Sigmoid colon (tissue), 7 donors: ENCODE results near the gene MRPL14. TPM values are rescaled to one million over a fixed set of nuclear protein-coding genes. Genes with fewer than 3 reads are reported as not detected.

ENCODE experiments used
- DNase-seq: peaks from one replicate; pipeline ENCODE4 v3.0.0-alpha.2; 2019
- H3K27ac ChIP-seq, 4 donors: fragments of 200-600 bp; sonication (generic); one replicate each; pipeline ENCODE4 v1.5.1; 2016 to 2019; ENCODE audit warnings: mild to moderate bottlenecking in 1 of 4
- H3K27me3 ChIP-seq, 3 donors: fragments of 200-600 bp; sonication (generic); one replicate each; pipeline ENCODE4 v1.5.1; 2019; ENCODE audit warnings: mild to moderate bottlenecking in 1 of 3
- H3K36me3 ChIP-seq, 4 donors: fragments of 200-600 bp; sonication (generic); one replicate each; pipeline ENCODE4 v1.5.1; 2016 to 2019
- H3K4me1 ChIP-seq, 4 donors: fragments of 200-600 bp; sonication (generic); one replicate each; pipeline ENCODE4 v1.5.1; 2017 to 2019
- H3K4me3 ChIP-seq, 4 donors: fragments of 200-600 bp; sonication (generic); one replicate each; pipeline ENCODE4 v1.5.1; 2017 to 2019; ENCODE audit warnings: mild to moderate bottlenecking in 2 of 4, moderate library complexity in 1 of 4
- H3K9me3 ChIP-seq, 4 donors: fragments of 200-600 bp in 3 of 4; sonication (generic) in 3 of 4; one replicate each; pipeline versions ENCODE4 v1.5.1 to v1.6.1; 2013 to 2019
- CTCF ChIP-seq, 4 experiments: fragments of 450-650 bp in 3 of 4; fragments of 200-600 bp in 1 of 4; IDR thresholded peaks; one replicate each; pipeline ENCODE4 v1.5.1; 2016 to 2019; ENCODE audit warnings: antibody characterized with exemption in 4 of 4, mild to moderate bottlenecking in 3 of 4, moderate library complexity in 2 of 4
- EP300 ChIP-seq, 4 donors: sonication (generic); formaldehyde crosslinking; IDR thresholded peaks; one replicate each; pipeline ENCODE4 v1.6.1; 2017; ENCODE audit warnings: antibody characterized with exemption in 4 of 4
- POLR2A ChIP-seq, 2 donors: fragments of 450-650 bp; IDR thresholded peaks; one replicate each; pipeline ENCODE4 v1.6.1; 2016; ENCODE audit warnings: antibody characterized with exemption in 2 of 2, mild to moderate bottlenecking in 2 of 2, moderate library complexity in 2 of 2
- POLR2AphosphoS5 ChIP-seq, 4 donors: sonication (generic); formaldehyde crosslinking; IDR thresholded peaks; one replicate each; pipeline ENCODE4 v1.6.1; 2017; ENCODE audit warnings: antibody characterized with exemption in 4 of 4
- WGBS, 2 donors: extraction: QIAGEN DNeasy Blood & Tissue Kit; methylation state at CpG; one replicate each; pipeline ENCODE4 v1.1.7; 2013; 5-methylcytosine and 5-hydroxymethylcytosine counted together
- intact Hi-C: fragments of 100-400 bp; cut with DNase I; formaldehyde crosslinking; loops from one replicate; pipeline ENCODE4 v1.15.1; 2023
- polyA plus RNA-seq, 3 donors: library from polyadenylated mRNA; stranded (reverse); fragments of 200-250 nt; gene quantifications; one replicate each; pipeline ENCODE4 v1.2.3, GENCODE V29; 2013
- total RNA-seq, 4 donors: library from RNA; depleted of rRNA; stranded (reverse); fragments of >200 nt; gene quantifications; one replicate each; pipeline ENCODE4 v1.1.0, GENCODE V29; 2016
- donor health status: healthy with polysubstance abuse.
- donor health status: Bipolar disorder and iron deficiency.
- donor health status: healthy.

The MRPL14 gene
- total and polyA plus RNA-seq, 7 donors, result 32.4 to 150 (median 55.8) TPM

GRCh38 chr6:44078827-44079671 lies 48.2 kb downstream of the MRPL14 start:
- Histone ChIP-seq H3K27me3 (peaks cover 0 to 7% (median 0%) of the 10 kb centered on the region in 3 donors), H3K36me3 (no peaks in the 10 kb centered on the region), H3K4me3 (no peak overlapping the region), H3K27ac (no peak overlapping the region), H3K9me3 (no peaks in the 10 kb centered on the region), H3K4me1 (peaks cover 0 to 34% (median 22%) of the 10 kb centered on the region in 4 donors)
- peak; percentile 87 for DNase-seq
- WGBS, 2 donors, result 13 to 25% methylated on average over 8 of the region's 8 CpGs
- intact Hi-C loops, result loop anchor here (1.0 to 5.0 kb wide), 4 partner anchors 77 to 472 kb away; no protein-coding TSS in a partner anchor
- TF ChIP-seq EP300 (IDR thresholded peaks at IDR 0.05) (no peak), POLR2AphosphoS5 (IDR thresholded peaks at IDR 0.05) (peak in 2 of 4 donors; percentile 19 to 35), CTCF (IDR thresholded peaks at IDR 0.05) (peak; percentile 85 to 95 (median 94)), POLR2A (IDR thresholded peaks at IDR 0.05) (no peak)

DNA sequence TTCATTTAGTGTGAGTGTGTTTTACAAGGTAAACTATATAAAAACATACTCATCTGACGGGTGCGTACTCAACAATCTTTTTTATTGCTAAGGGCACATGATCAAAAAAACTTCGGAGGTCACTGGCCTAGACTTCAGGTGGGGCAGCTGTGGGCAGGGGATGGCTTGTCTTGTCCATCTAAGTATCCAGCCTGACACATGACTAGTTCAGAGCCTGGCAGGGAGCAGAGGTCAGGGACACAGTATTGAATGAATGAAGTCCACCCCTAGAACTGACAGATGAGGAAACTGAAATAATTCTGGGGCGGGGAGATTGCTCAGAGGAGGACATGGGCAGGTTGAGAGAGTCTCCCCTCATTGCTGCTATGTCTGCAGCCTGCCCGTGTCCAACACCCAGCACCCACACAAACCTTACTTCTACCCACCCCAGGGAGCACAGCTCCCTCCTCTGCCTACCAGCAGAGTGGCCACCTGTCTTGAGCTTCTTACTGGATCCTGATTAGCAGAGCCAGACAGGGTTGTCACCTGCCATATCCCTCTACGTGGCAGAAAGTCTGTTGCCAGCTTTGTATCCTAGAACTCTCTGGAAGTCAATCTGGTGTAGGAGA lies 48.9 kb downstream of the MRPL14 start:
- Histone ChIP-seq H3K27ac (no peak overlapping the region), H3K9me3 (no peaks in the 10 kb centered on the region), H3K36me3 (no peaks in the 10 kb centered on the region), H3K27me3 (peaks cover 0 to 7% (median 0%) of the 10 kb centered on the region in 3 donors), H3K4me3 (no peak overlapping the region), H3K4me1 (peaks cover 0 to 41% (median 29%) of the 10 kb centered on the region in 4 donors)
- intact Hi-C loops, result loop anchor here (5.0 kb wide), 2 partner anchors 76 to 471 kb away; no protein-coding TSS in a partner anchor
- no peak for TF ChIP-seq CTCF (IDR thresholded peaks at IDR 0.05)
- WGBS, 2 donors, result 51 to 79% methylated on average over 6 of the region's 6 CpGs
- DNase-seq, result no peak

GRCh38 chr6:44077214-44077946 lies 49.9 kb downstream of the MRPL14 start:
- 45 to 74% methylated on average over 8 of the region's 8 CpGs for WGBS, 2 donors
- DNase-seq, result no peak
- H3K36me3 ChIP-seq, result no peaks in the 10 kb centered on the region
- TF ChIP-seq POLR2AphosphoS5 (IDR thresholded peaks at IDR 0.05) (no peak), CTCF (IDR thresholded peaks at IDR 0.05) (no peak)
- no peak overlapping the region for H3K4me3 ChIP-seq
- intact Hi-C loops, result loop anchor here (5.0 kb wide), 2 partner anchors 75 to 470 kb away; no protein-coding TSS in a partner anchor
- H3K9me3 ChIP-seq, result no peaks in the 10 kb centered on the region
- peaks cover 0 to 7% (median 0%) of the 10 kb centered on the region in 3 donors for H3K27me3 ChIP-seq
- peaks cover 0 to 49% (median 35%) of the 10 kb centered on the region in 4 donors for H3K4me1 ChIP-seq
- H3K27ac ChIP-seq, result no peak overlapping the region

DNA sequence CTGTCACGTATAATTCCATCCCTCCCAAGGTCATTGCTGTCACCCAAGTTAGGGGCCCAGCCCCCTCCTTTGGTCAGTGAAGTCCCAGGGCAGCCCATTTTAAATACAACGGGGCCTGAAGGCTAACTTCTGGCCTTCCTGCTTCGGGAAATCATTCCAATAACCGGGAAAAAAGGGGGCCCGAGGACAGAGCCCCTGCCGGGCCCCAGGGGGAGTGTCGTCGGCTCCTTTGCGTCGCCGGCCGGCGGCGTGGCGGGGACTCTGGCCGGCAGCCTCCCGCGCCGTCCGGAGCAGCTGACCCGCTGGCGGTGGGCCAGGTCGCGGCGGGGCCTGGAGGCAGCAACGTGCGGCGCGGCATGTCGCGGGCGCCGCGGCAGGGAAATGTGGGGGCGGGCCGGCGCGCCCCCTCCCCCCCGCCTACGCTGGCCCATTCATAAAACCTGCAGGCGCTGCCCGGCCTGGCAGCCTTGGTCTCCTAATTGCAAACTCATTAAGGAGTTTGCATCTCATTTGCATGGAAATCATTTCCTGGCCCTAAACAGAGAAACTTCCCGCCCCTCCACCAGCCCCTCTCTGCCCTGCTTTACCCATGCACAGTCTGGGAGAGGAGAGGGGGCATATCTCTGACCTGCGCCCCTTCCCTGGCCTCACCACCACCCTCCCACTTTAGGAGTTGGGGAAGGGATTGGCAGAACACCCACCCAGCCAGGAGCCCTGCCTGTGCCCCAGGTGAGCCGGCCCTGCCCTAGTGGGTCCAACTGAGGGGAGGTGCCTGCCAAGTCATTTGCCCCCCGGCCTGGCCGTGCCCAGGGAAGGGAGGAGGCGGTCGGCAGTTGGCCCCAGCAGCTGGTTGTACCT lies 50.7 kb downstream of the MRPL14 start:
- H3K36me3 ChIP-seq, result no peaks in the 10 kb centered on the region
- peak overlapping the region in 2 of 4 donors; percentile 7 to 23 for H3K4me3 ChIP-seq
- DNase-seq, result peak; percentile 76
- intact Hi-C loops, result loop anchor here (5.0 kb wide), 2 partner anchors 74 to 469 kb away; no protein-coding TSS in a partner anchor
- 5 to 16% methylated on average over 49 of the region's 49 CpGs for WGBS, 2 donors
- TF ChIP-seq POLR2AphosphoS5 (IDR thresholded peaks at IDR 0.05), result no peak
- TF ChIP-seq EP300 (IDR thresholded peaks at IDR 0.05), result no peak
- TF ChIP-seq POLR2A (IDR thresholded peaks at IDR 0.05), result no peak
- no peak for TF ChIP-seq CTCF (IDR thresholded peaks at IDR 0.05)
- peaks cover 0 to 7% (median 0%) of the 10 kb centered on the region in 3 donors for H3K27me3 ChIP-seq
- H3K4me1 ChIP-seq, result peaks cover 0 to 51% (median 35%) of the 10 kb centered on the region in 4 donors
- H3K27ac ChIP-seq, result peak overlapping the region in 1 of 4 donors; percentile 34
- no peaks in the 10 kb centered on the region for H3K9me3 ChIP-seq
